ENCODE measurements around the gene TCAF1.
"Not testable (repeated sequence)": the region's sequence is repeated elsewhere in the genome, so short reads cannot be mapped to it uniquely, and the experiment has no call there.

DNA sequence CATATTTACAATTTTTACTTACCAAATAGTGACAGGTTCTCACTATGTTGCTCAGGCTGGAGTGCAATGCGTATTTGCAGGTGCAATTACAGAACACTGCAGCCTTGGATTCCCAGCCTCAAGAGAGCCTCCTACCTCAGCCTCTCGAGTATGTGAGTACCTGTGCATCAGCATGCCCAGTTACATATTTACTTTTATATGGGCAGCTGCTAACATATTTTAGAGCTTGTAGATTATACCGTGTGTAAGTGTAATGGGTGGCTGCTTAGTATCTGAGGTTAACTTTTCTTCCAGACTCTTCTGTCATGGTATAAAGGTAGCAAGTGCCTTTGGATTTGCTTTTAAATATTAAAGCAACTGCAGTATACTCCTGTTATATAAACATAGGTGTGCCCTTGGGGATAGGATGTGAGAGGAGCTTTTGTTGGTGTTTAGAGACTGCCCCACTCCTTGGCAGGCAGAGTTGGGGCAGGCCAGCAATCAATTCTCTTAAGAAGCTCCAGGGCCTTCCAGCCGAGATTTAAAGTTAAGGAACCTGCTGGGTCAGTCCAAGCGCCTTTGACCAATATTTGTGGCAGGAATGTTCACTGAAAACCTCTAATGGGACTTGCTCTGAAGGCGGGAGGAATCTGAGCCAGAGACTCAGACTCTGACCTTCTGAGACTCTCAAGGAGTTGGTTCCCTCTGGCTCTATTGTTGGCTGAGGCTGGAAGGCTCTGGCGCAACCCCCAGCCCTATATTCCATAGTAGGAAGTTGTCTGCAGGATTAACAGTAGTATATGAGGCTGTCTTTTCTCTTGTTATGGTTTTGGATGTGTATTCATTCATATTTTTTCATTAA, 77.5 kb downstream of the TCAF1 start:
- TF ChIP-seq, protein P1, sequence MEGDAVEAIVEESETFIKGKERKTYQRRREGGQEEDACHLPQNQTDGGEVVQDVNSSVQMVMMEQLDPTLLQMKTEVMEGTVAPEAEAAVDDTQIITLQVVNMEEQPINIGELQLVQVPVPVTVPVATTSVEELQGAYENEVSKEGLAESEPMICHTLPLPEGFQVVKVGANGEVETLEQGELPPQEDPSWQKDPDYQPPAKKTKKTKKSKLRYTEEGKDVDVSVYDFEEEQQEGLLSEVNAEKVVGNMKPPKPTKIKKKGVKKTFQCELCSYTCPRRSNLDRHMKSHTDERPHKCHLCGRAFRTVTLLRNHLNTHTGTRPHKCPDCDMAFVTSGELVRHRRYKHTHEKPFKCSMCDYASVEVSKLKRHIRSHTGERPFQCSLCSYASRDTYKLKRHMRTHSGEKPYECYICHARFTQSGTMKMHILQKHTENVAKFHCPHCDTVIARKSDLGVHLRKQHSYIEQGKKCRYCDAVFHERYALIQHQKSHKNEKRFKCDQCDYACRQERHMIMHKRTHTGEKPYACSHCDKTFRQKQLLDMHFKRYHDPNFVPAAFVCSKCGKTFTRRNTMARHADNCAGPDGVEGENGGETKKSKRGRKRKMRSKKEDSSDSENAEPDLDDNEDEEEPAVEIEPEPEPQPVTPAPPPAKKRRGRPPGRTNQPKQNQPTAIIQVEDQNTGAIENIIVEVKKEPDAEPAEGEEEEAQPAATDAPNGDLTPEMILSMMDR (IDR thresholded peaks at IDR 0.05; ENCODE audit: insufficient read depth, low read length): not testable (repeated sequence)
- TF ChIP-seq, protein P2, sequence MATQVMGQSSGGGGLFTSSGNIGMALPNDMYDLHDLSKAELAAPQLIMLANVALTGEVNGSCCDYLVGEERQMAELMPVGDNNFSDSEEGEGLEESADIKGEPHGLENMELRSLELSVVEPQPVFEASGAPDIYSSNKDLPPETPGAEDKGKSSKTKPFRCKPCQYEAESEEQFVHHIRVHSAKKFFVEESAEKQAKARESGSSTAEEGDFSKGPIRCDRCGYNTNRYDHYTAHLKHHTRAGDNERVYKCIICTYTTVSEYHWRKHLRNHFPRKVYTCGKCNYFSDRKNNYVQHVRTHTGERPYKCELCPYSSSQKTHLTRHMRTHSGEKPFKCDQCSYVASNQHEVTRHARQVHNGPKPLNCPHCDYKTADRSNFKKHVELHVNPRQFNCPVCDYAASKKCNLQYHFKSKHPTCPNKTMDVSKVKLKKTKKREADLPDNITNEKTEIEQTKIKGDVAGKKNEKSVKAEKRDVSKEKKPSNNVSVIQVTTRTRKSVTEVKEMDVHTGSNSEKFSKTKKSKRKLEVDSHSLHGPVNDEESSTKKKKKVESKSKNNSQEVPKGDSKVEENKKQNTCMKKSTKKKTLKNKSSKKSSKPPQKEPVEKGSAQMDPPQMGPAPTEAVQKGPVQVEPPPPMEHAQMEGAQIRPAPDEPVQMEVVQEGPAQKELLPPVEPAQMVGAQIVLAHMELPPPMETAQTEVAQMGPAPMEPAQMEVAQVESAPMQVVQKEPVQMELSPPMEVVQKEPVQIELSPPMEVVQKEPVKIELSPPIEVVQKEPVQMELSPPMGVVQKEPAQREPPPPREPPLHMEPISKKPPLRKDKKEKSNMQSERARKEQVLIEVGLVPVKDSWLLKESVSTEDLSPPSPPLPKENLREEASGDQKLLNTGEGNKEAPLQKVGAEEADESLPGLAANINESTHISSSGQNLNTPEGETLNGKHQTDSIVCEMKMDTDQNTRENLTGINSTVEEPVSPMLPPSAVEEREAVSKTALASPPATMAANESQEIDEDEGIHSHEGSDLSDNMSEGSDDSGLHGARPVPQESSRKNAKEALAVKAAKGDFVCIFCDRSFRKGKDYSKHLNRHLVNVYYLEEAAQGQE (IDR thresholded peaks at IDR 0.05; ENCODE audit: insufficient replicate concordance, low read depth): not testable (repeated sequence)
- TF ChIP-seq GABPA (IDR thresholded peaks at IDR 0.05; ENCODE audit: low read depth); SPI1 (IDR thresholded peaks at IDR 0.05; ENCODE audit: borderline replicate concordance, low read depth); POLR2AphosphoS5 (IDR thresholded peaks at IDR 0.05; ENCODE audit: low read depth): not testable (repeated sequence)
